HG03108 (cell line): ENCODE measurements around the gene TYW1.
A peak's percentile ranks its signal among the peaks of the same experiment; 100 is the strongest.
"Not testable (repeated sequence)": the region's sequence is repeated elsewhere in the genome, so short reads cannot be mapped to it uniquely, and the experiment has no call there.

Experiments
- ATAC-seq: cut with Tn5 transposase; IDR thresholded peaks from one replicate; pipeline ENCODE4 v1.9.1; 2021; ENCODE audit warnings: moderate library complexity; ENCODE audit not compliant: unreplicated experiment

Gene TYW1, protein sequence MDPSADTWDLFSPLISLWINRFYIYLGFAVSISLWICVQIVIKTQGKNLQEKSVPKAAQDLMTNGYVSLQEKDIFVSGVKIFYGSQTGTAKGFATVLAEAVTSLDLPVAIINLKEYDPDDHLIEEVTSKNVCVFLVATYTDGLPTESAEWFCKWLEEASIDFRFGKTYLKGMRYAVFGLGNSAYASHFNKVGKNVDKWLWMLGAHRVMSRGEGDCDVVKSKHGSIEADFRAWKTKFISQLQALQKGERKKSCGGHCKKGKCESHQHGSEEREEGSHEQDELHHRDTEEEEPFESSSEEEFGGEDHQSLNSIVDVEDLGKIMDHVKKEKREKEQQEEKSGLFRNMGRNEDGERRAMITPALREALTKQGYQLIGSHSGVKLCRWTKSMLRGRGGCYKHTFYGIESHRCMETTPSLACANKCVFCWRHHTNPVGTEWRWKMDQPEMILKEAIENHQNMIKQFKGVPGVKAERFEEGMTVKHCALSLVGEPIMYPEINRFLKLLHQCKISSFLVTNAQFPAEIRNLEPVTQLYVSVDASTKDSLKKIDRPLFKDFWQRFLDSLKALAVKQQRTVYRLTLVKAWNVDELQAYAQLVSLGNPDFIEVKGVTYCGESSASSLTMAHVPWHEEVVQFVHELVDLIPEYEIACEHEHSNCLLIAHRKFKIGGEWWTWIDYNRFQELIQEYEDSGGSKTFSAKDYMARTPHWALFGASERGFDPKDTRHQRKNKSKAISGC

DNA sequence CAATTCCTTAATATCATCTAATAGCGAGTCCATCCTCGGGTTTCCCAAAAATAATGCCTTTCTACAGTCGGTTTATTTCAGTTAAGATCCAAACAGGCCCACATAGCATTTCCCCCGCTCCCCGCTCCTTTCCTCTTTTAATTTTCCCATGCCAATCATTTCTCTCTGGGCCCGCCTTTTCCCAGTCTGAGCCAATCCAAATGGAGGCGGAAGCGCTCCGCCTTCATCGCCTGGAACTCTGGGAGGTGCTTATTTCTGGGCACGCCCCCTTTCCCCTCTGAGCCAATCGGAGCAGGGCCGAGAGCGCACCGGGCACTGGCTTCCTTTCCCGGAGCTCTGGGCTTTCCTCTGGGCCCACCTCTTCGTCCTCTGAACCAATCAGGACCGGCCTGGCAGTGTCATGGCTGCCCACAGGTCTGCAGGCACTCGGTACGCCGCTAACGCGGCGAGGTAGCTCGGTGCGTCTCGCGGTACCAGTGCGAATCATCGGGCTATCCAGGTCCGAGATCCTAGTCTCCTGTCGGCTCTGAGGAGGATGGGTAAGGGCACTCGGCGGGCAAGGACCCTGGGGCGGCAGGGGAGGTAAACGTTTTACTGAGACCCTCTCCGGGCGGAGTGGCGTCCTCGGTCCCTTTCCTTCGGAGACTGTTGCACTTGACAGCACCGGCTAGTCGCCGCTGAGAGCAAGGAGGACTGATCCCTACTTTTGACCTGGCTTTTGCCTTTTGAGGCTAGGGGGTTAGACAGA, at the start of gene TYW1:
TSS of gene TYW1 (plus strand) at position 390 of the 748 bp plus-strand sequence. CDS start at position 536, 146 bp downstream.
- peak; percentile 87 for ATAC-seq

DNA sequence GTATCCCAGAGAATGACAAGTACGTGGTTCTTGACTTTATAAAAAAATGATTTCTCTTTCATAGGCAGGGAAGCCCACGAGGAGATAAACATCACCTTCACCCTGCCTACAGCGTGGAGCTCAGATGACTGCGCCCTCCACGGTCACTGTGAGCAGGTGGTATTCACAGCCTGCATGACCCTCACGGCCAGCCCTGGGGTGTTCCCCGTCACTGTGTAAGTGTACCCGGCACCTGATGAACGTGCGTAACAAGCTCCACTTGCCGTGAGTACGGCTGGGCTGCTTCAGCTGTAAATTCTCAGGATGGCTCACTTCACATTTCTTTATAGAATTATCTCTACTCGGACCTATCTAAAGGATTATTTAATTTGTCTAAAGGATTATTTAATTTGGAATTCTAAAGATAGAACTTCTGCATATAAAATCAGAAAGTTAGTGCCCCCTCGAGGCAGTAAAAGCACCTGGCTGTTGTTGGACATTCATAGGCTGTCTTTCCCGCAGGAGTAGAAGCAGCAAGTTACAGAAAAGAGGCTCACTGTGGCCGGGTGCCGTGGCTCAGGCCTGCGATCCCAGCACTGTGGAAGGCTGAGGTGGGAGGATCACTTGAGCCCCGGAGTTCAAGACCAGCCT, 48.0 kb upstream of the TYW1 start:
- ATAC-seq: no peak

DNA sequence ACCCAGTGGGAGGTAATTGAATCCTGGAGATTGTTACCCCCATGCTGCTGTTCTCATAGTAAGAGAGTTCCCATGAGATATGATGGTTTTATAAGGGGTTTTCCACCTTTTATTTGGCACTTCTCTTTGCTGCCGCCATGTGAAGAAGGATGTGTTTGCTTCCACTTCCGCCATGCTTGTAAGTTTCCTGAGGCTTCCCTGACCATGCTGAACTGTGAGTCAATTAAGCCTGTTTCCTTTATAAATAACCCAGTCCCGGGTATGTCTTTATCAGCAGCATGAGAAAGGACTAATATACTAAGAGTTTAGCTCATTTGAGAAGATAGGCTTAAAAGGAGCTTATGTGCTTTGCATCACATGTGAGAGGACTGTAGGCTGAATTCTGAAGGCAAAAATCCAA, 46.3 kb upstream of the TYW1 start:
- no peak for ATAC-seq

DNA sequence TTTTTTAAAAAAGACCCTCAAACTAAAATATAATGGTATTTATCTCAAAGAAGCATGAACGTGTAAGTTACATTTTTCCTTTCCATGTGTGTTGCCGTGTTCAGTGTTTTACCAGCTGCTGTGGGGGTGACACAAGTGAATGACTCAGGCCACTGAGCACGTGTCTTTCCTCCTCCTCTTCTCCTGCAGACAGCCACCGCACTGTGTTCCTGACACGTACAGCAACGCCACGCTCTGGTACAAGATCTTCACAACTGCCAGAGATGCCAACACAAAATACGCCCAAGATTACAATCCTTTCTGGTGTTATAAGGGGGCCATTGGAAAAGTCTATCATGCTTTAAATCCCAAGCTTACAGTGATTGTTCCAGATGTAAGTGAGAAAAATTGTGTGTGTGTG, 45.9 kb upstream of the TYW1 start:
- no peak for ATAC-seq

DNA sequence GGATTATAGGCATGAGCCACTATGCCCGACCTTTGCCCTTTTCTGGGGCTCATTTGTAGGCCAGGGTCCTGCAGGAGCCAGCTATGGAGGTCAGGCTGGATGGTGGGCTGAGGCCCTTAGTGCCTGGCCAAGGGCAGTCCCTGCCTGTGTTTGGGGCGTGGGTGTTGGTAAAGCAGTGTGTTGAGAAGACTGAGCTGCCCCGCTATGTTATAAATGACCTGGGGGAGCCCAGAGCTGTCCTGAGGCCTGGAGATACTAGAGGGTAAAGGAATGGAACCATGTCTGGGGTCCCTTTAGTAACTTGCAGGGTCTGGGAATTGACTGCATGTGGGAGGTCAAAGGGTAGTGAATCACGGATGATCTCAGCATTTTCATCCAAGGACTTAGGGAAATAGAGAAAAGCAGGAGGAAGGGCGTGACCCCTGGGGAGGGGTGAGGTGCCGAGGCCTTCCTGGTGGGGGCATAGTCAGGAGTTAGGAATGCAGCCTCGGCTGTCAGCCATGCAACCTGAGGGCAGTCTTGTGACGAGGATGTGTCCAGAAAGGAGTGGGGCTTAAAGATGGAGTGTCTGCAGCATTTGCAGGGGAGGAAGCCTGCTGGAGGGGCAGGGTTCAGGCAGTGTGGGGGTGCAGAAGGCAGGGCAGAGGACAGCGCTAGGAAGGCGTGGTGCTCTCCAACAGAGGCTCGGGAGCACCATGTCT, 44.1 kb upstream of the TYW1 start:
- ATAC-seq: no peak

DNA sequence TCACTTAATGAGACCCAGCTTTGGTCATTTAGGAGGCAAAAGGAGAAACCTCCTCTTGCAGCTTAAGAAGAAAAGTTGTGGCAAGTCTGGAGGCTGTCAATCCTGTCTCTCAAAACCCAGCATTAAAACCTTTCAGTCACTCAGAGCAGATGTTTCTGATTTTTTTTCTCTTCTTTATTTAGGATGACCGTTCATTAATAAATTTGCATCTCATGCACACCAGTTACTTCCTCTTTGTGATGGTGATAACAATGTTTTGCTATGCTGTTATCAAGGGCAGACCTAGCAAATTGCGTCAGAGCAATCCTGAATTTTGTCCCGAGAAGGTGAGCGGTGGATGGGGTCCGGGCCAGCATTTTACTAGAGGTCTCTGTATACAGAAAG, 43.6 kb upstream of the TYW1 start:
- no peak for ATAC-seq

DNA sequence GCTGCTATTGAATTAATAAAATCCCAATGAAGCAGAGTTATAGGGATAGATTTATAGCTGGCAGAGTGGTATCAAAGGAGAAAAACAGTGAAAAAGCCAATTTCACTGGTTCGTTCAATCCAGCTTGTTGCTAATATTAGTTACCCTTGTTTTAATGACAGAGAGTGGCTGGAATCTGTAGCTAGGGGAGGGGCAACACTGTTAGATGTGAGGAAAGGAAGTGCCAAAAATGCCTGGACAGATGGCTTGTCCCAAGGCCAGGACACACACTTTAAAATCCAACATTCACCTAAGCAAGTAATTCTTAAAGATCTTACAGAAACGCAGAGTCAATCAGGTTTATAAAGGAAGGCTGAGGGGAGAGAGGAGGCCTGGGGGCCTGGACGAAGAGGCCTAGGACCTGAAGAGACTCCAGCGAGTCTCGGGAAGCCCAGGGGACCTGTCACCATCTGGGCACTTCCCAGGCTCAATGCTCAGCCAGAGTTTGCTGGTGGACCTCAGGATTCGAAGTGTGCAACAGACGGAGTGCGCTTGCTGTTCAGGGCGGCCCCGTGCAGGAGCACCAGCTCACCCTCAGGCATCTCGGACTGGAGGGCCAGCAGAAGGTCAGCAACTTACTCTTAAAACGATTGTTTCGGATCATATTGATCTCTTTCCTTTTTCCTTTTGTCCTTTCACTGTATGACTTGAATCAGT, 38.9 kb upstream of the TYW1 start:
- no peak for ATAC-seq

DNA sequence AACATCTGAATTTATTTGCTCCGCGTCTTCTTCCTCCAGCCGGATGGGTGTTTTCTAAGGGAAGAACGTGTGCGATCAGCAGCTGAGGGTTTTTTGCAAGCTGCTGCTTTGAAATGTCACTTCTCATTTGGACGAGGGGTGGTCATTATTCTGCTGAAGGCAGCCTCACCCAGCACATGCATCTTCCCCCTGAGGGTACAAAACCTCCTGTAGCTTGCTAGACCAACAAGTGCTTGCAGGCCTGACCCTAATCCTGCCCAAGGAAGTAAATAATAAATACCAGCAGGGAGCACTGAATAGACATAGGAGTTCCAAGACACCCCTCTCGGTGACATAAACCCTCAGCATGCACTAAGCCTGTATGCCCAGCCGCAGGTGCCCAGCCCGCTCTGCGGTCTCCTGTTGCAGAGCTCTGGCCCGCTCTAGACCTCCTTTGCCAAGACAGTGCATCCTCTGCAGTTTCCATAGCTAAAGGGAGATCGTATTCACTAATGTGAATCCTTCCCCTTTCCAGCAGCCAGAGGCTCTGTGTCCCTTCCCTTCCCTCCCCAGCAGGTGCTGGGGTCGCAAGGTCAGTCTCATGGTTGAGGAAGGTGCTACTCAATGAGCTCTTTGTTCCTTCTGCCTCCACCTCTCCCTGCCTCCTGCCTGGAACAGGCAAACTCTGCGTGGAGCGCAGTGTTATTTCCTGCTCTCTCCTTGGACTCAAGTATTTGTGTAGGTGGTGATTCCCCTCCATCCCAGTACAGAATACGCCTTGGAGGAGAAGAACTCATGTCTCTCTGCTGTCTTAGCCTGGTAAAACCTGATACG, 37.9 kb upstream of the TYW1 start:
- no peak for ATAC-seq

DNA sequence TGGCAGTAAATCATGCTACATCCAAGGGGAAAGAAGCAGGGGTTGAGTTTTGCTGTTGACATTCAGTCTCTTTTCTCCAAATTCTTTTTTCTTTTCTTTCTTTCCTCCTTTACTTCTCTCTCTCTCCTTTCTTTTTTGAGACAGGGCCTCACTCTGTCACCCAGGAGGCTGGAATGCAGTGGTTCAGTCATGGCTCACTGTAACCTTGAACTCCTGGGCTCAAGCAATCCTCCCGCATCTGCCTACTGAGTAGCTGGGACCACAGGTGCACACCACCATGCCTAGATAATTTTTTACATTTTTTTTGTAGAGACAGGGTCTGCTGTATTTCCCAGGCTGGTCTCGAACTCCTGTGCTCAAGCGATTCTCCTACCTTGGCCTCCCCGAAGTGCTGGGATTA, 36.4 kb upstream of the TYW1 start:
- ATAC-seq: no peak

DNA sequence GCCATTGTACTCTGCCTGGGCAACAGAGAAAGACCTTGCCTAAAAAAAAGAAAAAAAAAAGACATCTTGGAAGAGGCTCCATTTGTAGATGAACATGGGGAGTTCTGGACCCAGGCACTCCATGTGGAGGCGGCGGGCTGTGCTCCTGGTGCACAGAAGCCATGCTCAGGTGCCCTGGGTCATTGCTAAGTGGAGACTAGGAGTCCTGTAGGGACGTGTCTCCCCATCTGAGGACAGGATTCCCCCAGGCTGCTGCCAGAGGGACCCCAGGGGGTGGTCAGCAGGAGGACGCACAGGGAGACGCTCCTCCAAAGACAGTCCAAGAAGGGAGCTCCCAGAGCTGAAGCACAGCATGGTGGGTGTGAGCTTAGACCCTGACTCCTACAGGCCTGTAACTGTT, 35.5 kb upstream of the TYW1 start:
- no peak for ATAC-seq

DNA sequence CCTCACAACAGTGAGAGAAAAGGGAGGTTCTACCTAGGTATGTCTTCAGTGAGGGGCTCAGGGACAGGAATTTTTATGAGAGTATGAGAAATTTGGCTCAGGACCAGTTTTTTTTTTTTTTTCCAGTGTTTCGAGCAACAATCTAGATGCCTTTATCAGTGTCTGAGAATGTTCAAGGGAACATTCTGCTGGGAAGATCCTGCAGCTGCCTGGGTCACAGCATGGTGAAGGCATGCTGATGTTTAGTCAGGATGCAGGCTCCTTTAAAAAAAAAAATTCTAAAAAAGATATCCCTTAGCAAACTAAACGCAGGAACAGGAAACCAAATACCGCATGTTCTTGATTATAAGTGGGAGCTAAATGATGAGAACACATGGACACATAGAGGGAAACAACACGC, 32.2 kb upstream of the TYW1 start:
- no peak for ATAC-seq

DNA sequence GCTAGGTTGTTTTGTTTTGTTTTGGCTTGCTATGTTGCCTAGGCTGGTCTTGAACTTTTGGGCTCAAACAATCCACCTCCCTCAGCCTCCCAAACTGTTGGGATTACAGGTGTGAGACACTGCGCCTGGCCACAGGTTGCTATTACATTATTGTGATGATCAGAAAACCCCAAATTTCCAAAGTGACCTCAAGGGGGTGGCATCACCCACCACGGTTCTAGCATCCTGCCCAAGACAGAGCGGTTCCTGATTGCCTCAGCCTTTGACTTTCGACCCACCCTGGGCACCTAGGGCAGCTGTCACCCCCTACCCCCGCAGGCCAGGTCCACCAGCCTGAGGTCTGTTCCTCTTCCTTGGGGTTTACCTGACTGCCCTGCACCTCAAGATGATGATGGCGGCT, 29.6 kb upstream of the TYW1 start:
- no peak for ATAC-seq

DNA sequence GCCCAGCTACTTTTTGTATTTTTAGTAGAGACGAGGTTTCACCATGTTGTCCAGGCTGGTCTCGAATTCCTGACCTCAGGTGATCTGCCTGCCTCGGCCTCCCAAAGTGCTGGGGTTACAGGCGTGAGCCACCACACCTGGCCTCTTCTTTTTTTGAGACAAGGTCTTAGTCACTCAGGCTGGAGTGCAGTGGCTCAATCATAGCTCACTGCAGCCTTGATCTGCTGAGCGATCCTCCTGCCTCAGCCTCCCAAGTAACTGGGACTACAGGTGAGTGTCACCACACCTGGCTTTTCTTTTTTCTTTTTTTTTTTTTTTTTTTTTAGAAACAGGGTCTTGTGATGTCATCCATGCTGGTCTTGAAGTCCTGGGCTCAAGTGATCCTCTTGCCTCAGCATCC, 27.6 kb upstream of the TYW1 start:
- not testable (repeated sequence) for ATAC-seq

DNA sequence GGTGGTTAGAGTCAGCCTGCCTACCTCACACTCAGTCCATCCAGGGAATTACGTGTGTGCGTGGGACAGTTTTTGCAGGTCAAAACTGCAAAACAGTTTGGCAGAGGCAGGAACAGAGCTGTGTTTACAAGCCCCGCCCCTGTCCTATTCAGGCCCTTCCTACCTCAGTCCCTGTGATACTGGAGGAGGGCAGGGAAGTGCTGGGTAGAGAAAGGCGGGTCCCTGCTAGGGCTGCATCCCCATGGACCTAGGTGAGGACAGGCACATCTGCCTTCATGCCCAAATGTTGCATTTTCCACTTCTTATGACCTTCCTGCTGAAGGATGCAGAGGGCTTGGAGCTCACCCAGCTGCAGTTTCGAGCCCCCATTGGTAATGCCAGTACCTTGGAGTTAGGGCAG, 26.3 kb upstream of the TYW1 start:
- no peak for ATAC-seq

DNA sequence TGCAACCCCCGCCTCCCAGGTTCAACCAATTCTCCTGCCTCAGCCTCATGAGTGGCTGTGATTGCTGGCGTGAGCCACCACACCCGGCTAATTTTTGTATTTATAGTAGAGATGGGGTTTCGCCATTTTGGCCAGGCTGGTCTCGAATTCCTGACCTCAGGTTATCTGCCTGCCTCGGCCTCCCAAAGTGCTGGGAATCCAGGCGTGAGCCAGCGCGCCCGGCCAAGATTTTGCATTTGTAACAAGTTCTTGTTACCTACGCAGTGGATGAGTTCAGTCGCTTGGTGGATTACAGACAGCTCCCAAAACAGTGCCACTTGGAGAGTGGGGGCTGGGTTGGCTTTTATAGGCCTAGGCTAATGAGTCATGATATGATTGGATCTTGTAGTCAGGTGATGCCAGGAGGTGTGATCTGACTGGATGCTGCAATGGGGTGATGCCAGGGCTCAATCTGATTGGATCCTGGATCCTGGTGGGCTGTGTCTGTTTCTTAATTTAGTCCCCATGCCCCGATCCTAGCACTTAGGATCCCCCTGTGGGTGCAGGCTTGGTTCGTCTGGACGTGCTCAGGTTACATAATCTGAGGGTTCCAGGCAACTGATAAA, 21.5 kb upstream of the TYW1 start:
- no peak for ATAC-seq

DNA sequence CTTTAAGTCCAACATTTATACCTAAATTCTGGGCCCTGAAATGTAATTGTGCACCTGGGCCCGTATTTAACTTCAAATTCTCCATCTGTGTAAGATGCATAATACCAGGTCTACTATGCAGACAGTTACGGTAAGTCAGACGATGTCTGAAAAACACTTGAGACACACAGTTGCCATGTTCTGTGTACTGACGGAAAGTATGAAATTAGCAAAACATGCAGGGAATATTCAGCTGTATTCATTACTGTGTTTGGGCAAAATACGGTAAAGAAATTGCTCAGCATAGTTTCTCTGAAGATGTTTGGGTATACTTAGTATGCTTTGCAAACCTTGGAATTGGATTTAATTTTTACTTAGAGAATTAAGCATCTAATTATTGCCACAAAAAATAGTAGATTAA, 18.3 kb upstream of the TYW1 start:
- ATAC-seq: not testable (repeated sequence)

DNA sequence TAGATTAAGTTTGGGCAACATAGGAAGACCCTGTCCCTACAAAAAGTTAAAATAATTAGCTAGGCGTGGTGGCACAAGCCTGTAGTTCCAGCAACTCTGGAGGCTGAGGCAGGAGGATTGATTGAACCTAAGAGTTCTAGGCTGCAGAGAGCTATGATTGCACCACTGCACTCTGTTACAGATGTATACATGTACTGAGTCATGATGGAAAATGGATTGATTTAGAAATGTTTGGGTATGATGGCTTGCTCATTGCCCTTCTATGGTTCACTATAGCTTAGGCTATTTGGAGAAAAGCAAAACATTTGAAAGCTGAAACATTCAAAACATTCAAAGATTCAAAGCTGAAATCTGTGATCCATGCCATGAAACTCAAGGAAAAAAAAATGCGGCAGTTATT, 17.6 kb upstream of the TYW1 start:
- ATAC-seq: not testable (repeated sequence)

DNA sequence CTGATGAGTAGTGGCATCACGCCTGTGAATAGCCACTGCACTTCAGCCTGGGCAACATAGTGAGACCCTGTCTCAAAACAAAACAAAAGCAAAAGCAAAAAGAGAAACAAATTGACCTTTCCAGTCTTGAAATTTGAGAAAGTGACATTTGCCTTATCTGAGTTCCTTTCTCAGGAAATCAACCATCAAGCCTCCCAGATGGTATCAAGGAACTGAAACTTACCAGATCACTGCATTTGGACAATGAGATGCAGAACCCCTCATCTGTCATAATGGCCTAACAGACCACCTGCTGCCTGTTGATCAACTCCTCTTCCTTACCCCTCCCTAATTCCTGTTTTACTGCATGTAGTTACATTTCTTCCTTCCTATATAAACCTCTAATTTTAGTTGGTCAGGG, 16.3 kb upstream of the TYW1 start:
- not testable (repeated sequence) for ATAC-seq

DNA sequence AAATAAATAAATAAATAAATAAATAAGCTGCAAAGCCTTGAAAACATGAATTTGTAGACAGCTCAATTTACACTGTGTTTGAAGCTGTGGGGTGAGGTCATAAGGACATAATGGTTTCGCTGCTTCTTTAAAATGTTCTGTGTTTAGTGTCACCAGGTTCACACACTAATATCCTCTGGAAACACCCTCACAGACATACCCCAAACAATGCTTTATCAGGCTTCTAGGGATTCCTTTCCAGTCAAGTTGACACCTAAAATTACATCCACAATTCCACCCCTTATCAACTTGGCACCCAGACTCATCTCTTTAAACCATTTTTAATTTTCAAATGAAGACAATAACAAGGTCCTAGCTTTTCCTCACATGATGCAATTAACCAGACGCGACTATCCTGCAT, 7.1 kb upstream of the TYW1 start:
- not testable (repeated sequence) for ATAC-seq
